ENCODE results near the gene BHLHE40.
A peak's percentile ranks its signal among the peaks of the same experiment; 100 is the strongest.
"Not testable (repeated sequence)": the region's sequence is repeated elsewhere in the genome, so short reads cannot be mapped to it uniquely, and the experiment has no call there.

BHLHE40 gene

DNA sequence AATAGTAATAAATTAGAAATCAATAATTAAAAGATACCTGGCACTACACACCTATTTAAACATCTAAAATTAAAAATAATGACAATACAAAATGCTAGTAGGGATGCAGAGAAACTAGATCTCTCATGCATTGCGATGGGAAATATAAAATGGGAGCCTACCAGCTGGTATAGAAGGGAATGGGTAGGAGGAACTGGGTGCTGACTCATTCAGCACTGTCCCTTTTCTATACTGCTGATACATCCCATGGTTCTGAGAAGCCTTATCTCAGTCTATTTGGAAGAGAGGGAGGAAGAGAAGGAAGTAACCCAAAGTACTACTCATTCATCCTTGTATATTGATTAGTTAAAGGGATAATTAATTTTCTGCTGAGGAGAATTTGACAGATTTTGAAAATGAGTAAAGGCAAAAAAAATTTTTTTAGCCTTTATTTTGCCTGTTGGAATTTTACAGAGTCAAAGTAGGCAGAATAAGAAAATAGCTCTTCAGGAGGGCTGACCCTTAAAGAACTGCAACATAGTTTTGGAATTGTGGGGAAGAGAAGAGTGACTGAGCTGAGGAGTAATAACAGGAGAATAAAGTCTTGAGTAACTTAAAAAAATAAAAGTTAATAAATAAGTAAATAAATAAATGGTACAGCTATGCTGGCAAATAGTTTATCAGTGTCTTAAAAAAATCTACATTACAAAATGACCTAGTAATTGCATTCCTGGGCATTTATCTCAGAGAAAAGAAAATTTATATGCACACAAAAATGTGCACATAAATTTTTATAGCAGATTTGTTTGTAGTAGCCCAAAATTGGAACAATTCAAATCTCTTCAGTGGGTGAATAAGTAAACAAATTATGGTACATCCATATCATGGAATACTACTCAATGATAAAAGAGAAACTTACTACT lies 15.3 kb upstream of the BHLHE40 start:
- DNase-seq, result no peak

DNA sequence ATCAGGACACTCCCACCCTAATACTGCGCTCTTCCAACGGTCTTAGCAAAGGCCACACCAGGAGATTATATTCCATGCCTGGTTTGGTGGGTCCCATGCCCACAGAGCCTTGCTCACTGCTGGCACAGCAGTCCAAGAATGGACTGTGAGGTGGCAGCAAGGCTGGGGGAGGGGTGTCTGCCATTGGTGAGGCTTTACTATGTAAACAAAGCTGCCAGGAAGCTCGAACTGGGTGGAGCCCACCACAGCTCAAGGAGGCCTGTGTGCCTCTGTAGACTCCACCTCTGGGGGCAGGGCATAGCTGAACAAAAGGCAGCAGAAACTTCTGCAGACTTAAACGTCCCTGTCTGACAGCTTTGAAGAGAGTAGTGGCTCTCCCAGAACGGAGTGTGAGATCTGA lies 13.2 kb upstream of the BHLHE40 start:
- DNase-seq, result not testable (repeated sequence)

DNA sequence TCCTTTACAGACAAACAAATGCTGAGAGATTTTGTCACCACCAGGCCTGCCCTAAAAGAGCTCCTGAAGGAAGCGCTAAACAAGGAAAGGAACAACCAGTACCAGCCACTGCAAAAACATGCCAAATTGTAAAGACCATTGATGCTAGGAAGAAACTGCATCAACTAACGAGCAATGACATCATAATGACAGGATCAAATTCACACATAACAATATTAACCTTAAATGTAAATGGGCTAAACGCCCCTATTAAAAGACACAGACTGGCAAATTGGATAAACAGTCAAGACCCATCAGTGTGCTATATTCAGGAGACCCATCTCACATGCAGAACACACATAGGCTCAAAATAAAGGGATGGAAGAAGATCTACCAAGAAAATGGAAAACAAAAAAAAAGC lies 11.6 kb upstream of the BHLHE40 start:
- not testable (repeated sequence) for DNase-seq

DNA sequence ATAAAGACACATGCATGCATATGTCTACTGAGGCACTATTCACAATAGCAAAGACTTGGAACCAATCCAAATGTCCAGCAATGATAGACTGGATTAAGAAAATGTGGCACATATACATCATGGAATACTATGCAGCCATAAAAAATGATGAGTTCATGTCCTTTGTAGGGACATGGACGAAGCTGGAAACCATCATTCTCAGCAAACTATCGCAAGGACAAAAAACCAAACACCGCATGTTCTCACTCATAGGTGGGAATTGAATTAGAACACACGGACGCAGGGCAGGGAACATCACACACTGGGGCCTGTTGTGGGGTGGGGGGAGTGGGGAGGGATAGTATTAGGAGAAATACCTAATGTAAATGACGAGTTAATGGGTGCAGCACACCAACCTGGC lies 7.8 kb upstream of the BHLHE40 start:
- DNase-seq, result not testable (repeated sequence)

DNA sequence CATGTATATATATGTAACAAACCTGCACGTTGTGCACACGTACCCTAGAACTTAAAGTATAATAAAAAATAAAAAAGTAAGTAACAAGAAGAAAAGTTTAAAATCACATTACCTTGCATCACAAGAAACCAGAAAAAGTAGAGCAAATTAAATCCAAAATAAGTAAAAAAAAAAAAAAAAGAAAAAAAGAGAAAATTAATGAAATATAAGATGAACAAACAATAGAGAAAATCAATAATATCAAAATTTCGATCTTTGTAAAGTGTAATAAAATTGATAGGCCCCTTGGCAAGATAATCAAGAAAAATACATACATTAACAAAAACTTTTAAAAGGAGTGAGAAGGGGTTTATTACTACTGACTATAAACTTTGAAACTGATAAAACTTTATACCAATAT lies 7.4 kb upstream of the BHLHE40 start:
- no peak for DNase-seq

DNA sequence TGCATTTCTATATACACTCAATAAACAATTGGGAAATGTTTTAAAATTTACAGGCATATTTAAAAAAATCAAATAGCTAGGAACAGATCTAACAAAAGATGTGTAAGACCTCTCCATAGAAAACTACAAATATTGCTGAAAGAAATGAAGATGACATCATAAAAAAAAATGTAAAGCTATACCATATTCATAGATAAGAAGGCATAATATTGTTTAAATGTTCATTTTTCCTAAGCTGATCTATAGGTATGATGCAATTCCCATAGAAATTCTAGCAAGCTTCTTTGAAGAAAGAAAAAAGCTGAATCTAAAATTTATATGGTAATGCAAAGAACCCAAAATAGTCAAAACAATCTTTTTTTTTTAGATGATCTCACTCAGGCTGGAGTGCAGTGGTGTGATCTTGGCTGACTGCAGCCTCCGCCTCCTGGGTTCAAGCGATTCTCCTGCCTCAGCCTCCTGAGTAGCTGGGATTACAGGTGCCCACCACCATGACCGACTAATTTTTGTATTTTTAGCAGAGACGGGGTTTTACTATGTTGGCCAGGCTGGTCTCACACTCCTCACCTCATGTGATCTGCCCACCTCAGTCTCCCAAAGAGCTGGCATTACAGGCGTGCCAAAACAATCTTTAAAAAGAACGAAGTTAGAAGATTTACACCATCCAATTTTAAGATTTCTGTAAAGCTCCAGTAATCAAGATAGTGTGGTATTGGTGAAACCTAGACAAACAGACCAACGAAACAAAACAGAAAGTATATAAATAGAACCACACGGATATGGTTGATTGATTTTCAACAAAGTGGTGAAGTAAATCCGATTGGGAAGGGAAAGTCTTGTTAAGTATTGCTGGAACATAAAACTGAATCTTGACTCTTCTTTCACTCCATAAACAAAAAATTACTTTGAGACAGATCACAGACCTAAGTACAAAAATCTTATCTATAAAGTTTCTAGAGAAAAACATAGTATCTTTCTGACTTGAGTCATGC lies 6.3 kb upstream of the BHLHE40 start:
- no peak for DNase-seq

DNA sequence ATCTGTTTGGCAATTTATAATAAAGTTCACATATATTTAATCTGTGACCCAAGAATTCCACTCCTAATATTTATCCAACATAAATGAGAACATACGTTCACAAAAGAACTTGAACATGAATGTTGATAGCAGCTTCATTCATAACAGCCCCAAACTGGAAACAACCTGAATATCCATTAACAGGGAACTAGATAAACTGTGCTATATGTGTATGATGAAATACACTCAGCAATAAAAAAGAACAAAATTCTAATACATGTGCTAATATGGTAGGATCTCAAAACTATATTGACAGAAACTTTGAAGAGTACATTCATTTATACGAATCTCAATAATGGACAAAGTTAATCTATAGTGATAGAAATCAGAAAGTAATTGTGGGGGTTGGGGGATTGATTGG lies 5.1 kb upstream of the BHLHE40 start:
- DNase-seq, result no peak

DNA sequence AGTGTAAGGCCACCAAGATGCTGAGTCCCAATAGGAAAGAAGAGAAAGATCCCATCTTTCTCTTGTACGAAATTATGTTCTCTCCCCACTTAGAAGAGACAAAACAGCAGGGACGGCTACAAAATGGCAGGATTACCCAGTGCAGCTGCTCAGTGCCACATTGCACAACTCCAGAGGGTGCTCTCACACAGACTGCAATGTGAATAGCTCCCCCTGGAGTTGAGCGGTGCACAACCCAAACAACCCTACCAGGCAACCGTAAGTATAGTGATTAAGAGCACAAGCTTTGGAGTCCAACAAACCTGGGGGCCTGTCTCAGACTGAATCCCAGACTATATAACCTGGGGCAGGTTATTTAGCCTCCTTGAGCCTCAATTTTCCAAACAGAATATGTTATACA lies 3.1 kb upstream of the BHLHE40 start:
- no peak for DNase-seq

DNA sequence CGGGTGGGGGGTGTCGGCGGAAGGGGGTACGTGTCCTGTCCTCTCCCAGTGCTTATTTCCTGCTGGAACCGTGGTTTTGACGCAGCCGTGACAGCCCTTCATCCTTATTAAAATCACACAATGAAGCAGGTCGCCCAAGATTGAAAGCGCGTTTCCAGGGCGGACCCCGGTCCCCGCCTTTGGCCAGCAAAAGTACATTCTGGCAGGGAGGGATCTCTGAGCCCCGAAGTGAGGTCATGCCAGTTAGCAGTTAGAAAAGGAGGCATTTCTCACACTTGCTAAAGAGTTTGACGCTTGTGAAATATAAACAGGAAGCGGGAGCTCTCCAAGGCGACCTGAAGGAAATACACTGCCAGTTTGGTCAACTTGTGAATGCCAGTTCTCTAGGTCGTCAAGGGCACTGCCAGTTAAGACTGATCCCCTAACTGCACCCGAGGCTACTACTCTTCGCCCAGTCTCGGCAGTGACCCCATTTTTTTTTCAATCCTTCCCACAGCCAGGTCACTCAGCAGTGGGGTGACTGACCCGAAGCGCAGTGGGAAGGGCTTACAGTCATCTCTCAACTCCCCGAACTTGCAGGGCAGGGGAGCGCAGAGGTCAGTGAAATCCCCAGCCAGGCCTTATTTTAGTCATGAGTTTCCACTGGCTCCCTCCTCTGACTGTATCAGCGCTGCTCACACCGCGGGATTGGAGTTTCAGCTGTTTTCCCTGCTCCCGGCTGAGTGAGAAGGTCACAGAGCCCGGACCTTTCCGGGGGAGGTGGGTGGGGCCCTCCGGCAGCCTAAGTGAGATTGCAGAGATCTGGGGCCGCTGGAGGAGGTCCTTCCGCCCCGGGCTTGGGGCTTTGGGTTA lies 2.0 kb upstream of the BHLHE40 start:
- DNase-seq, result no peak

DNA sequence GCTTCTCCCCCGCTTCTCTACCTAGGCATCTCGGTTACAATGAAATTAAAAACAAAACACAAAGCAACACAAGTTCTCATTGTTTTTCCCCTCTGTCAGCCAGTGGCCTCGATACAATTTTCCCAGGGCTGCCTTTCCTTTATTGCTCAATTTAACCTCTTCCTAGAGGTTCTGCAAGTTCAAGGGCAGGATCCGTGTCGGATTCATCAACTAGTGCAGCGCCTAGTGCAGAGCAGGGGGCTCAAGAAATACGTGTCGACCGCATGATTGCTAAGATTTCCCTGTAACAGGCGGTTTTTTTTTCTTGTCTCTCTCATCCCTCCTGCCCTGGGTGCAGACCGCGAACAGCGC lies 1.4 kb upstream of the BHLHE40 start:
- DNase-seq, result no peak

DNA sequence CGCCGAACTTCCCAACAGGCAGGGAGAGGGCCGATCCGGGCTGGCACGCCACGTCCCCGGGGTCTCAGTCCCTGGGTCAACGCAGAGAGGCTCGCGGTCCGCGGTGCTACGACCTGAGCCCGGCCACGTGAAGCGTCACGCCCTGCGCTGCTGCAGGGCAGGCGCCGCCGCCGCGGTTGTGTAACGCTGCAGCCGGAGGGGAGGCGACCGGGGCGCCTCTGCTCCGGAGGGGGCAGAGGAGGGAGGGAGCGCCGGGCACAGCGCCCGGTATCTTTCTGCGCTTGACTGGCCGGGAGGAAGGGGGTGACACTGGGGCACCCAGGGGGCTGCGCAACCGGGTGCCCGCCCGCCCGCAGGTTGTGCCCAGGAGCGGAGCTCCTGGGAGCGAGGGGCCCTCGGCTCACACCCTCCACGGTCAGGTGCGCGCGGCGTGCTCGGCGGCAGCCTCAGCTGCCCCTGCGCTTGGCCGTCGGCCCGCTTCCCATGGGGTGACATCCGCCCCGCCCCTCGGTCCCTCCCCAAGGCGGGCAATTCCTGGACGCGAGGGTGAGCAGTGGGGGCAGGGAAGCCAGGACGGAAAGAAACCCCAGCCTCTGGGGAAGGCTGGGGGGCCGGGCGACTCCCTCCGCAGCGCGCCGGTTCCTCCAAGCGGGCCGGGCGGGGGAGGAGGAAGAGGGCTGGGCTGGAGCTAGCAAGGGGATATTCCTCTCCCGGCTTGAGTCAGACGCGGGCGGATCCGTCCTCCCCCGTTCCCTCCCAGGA lies 852 bp upstream of the BHLHE40 start:
- peak in 1 of 2 experiments; percentile 41 for DNase-seq

DNA sequence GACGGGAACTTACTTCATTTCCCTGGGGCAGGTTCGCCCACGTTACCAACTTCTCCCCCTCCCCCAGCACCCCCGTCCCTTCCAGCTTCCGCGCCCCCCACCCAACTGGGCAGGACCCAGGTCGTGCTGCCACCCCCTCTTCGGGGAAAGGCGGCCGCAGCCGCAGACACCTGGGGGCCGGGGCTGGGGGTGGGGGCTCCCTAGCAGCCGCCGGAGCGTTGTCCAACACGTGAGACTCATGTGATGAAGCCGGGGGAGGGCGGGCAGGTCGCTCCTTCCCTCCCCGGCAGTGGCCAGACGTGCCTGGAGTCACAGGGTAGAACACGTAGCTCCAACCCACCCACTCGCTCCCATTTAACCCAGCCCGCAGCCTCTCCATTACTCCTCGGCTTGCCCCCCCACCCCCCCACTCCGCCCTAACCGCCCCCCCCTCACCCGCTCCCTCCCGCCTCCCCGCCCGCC lies 240 bp upstream of the BHLHE40 start:
- peak in 1 of 2 experiments; percentile 58 for DNase-seq

DNA sequence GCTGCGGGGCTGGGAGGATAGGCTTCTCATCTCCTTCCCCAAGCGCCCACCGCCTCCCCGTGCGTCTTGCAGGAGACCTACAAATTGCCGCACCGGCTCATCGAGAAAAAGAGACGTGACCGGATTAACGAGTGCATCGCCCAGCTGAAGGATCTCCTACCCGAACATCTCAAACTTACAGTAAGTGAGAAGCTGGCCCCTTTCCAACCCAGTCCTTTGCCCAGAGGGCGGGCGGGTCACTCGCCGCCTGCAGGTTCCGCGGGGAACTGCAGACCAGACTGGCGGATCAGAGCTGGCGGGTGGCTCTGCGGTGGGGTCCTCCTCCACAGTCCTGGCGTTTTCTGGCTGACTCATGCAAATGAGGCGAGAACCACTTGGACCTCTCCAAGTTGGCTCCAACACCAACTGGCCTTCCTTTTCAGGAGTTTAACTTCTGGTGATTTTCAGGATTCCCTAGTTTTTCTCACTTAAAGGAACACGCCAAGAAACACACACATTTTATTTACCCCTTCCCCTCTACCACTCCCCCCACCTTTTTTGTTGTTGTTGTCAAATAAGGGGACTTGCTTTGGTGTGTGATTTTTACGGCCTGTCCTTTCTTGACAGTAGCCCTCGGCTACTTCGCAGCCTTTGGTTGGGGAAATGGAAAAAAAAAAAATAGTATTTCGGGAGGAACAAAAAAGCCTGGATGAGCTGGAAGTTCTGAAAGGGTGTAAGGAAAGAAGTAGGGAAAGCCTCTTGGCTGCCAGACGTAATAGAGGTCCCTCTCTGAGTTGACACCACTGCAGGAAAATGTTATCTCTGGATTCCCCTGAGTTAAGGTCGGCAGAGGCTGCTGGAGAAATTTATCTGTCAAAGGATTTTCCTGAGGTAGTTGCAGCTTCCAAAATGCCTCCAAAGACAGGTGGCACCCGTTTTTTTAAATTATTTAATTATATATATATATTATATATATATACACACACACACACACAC lies 1.3 kb downstream of the BHLHE40 start:
- DNase-seq, result peak; percentile 6 to 40

DNA sequence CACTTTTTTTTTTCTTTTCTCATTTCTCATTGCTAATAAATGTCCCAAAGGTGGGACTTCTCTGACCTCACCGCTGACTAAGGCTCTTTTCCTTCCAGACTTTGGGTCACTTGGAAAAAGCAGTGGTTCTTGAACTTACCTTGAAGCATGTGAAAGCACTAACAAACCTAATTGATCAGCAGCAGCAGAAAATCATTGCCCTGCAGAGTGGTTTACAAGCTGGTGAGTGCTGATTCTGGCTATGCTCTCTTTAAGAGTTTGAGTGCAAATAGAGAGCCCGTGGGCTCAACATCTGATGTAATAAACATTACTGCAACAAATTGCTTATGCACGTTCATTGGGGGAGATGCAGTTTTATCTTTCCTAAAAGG lies 2.0 kb downstream of the BHLHE40 start:
- DNase-seq, result no peak

DNA sequence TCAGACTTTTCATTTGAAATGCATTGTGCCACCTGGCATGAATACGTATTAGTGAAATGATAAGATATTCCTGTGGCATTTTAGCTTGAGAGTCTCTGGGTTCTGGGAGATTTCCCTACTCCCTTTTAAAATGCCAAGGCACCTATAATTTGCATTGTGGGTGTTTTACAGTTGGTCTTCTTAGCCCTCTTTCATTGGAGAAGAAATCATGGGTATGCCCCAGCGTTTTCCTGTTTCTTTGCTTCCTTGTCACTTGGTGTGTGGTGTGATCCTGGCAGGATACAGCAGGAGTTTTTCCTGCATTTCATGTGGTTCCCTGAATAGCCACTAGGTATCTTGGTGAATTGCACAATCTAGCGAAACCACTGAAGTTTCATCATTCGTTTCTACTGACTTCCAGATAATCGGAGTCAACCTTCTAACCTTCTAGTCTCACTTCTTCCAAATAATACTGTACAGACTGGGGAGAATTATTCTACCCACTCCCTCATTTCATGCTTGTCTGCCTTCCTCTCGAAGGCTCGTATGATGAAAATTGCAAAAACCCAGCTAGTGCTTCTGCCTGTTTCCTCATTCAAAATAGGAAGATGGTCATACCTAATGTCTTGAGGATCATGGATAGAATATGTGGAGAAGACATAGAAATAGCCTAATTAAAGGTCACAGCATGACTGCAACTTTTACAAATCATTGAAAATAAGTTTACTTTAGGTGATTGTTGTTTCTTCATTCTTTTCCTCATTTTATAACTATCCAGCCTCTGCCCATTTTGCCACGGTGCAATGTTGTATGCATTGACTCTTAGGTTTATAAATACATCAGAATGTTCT lies 2.6 kb downstream of the BHLHE40 start:
- DNase-seq, result no peak

DNA sequence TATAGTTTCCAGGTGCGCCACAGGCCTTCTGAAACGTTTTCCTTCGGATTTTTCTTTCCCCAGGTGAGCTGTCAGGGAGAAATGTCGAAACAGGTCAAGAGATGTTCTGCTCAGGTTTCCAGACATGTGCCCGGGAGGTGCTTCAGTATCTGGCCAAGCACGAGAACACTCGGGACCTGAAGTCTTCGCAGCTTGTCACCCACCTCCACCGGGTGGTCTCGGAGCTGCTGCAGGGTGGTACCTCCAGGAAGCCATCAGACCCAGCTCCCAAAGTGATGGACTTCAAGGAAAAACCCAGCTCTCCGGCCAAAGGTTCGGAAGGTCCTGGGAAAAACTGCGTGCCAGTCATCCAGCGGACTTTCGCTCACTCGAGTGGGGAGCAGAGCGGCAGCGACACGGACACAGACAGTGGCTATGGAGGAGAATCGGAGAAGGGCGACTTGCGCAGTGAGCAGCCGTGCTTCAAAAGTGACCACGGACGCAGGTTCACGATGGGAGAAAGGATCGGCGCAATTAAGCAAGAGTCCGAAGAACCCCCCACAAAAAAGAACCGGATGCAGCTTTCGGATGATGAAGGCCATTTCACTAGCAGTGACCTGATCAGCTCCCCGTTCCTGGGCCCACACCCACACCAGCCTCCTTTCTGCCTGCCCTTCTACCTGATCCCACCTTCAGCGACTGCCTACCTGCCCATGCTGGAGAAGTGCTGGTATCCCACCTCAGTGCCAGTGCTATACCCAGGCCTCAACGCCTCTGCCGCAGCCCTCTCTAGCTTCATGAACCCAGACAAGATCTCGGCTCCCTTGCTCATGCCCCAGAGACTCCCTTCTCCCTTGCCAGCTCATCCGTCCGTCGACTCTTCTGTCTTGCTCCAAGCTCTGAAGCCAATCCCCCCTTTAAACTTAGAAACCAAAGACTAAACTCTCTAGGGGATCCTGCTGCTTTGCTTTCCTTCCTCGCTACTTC lies 3.8 kb downstream of the BHLHE40 start:
- DNase-seq, result no peak

DNA sequence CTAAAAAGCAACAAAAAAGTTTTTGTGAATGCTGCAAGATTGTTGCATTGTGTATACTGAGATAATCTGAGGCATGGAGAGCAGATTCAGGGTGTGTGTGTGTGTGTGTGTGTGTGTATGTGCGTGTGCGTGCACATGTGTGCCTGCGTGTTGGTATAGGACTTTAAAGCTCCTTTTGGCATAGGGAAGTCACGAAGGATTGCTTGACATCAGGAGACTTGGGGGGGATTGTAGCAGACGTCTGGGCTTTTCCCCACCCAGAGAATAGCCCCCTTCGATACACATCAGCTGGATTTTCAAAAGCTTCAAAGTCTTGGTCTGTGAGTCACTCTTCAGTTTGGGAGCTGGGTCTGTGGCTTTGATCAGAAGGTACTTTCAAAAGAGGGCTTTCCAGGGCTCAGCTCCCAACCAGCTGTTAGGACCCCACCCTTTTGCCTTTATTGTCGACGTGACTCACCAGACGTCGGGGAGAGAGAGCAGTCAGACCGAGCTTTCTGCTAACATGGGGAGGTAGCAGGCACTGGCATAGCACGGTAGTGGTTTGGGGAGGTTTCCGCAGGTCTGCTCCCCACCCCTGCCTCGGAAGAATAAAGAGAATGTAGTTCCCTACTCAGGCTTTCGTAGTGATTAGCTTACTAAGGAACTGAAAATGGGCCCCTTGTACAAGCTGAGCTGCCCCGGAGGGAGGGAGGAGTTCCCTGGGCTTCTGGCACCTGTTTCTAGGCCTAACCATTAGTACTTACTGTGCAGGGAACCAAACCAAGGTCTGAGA lies 4.7 kb downstream of the BHLHE40 start:
- no peak for DNase-seq

DNA sequence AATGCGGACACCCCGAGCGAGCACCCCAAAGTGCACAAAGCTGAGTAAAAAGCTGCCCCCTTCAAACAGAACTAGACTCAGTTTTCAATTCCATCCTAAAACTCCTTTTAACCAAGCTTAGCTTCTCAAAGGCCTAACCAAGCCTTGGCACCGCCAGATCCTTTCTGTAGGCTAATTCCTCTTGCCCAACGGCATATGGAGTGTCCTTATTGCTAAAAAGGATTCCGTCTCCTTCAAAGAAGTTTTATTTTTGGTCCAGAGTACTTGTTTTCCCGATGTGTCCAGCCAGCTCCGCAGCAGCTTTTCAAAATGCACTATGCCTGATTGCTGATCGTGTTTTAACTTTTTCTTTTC lies 5.3 kb downstream of the BHLHE40 start:
- DNase-seq, result no peak
